Activated CD8-positive, alpha-beta memory T cell treated with anti-CD3 and anti-CD28 coated beads for 1 hour (primary cell): ENCODE results near the gene CRABP1.

Source experiments
- DNase-seq, 2 donors: peaks; one replicate each; pipeline ENCODE4 v3.0.0-alpha.2; 2020; ENCODE audit warnings: low read depth in 1 of 2; ENCODE audit errors: extremely low read depth in 1 of 2

The CRABP1 gene

DNA sequence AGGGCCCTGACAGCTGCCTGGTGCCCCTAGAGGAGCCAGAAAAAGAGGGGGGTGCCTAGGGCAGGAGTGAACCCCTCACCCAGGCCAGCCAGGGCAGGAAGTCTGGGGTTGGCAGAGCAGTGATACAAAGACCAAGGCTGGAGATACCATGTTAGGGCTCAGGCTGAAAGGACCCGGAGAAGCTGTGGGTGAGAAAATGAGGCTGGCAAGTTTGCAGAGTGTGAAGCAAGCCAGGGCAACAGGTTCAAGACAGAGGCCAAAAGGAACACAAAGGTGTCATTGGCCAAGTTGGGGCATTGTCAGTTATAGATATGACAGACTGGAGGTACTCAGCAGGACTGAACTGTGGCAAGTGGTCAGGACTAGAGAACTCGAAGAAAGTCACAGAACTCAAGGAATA, 57.2 kb downstream of the CRABP1 start:
- DNase-seq: no peak
